ENCODE results near the gene LRRC4B. TPM values are rescaled to one million over a fixed set of nuclear protein-coding genes. Genes with fewer than 3 reads are reported as not detected.

Gene LRRC4B
- total RNA-seq, 2 donors from 2014 or later: 0.26 to 10.5 TPM

GRCh38 chr19:50505856-50506611 is 62.2 kb downstream of the LRRC4B start:
- intact Hi-C loops (cut with DNase I): no loop called here
- Histone ChIP-seq H3K36me3 (replicated peaks in 1 of 2; ENCODE audit: insufficient read depth in 1 of 2, low read depth in 2 of 2) (no peaks in the 10 kb centered on the region), H3K9me3 (no peaks in the 10 kb centered on the region), H3K4me1 (peaks cover 9% of the 10 kb centered on the region), H3K27me3 (no peaks in the 10 kb centered on the region), H3K4me3 (no peak overlapping the region), H3K27ac (no peak overlapping the region)
- TF ChIP-seq, protein P1, sequence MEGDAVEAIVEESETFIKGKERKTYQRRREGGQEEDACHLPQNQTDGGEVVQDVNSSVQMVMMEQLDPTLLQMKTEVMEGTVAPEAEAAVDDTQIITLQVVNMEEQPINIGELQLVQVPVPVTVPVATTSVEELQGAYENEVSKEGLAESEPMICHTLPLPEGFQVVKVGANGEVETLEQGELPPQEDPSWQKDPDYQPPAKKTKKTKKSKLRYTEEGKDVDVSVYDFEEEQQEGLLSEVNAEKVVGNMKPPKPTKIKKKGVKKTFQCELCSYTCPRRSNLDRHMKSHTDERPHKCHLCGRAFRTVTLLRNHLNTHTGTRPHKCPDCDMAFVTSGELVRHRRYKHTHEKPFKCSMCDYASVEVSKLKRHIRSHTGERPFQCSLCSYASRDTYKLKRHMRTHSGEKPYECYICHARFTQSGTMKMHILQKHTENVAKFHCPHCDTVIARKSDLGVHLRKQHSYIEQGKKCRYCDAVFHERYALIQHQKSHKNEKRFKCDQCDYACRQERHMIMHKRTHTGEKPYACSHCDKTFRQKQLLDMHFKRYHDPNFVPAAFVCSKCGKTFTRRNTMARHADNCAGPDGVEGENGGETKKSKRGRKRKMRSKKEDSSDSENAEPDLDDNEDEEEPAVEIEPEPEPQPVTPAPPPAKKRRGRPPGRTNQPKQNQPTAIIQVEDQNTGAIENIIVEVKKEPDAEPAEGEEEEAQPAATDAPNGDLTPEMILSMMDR (IDR thresholded peaks at IDR 0.05): no peak
- TF ChIP-seq POLR2A (IDR thresholded peaks at IDR 0.05): no peak
- DNase-seq: no peak
- WGBS, 2 donors: 76 to 95% methylated on average over 2 to 26 of the region's 30 CpGs
- no peak for ATAC-seq

- DNase-seq: no peak
- H3K9me3 ChIP-seq: no peaks in the 10 kb centered on the region
- no peaks in the 10 kb centered on the region for H3K27me3 ChIP-seq
- H3K36me3 ChIP-seq (replicated peaks in 1 of 2; ENCODE audit: insufficient read depth in 1 of 2, low read depth in 2 of 2): no peaks in the 10 kb centered on the region
- no peak overlapping the region for H3K4me3 ChIP-seq
- TF ChIP-seq, protein P1 (IDR thresholded peaks at IDR 0.05): no peak
- no peak for TF ChIP-seq POLR2A (IDR thresholded peaks at IDR 0.05)
- intact Hi-C loops (cut with DNase I): no loop called here
- ATAC-seq: no peak
- WGBS, 2 donors: 81 to 89% methylated on average over 16 to 25 of the region's 25 CpGs
- H3K4me1 ChIP-seq: peaks cover 3% of the 10 kb centered on the region
- no peak overlapping the region for H3K27ac ChIP-seq
Observed at GRCh38 chr19:50501568-50502475, 66.4 kb downstream of the LRRC4B start.

- ATAC-seq: no peak
- WGBS, 2 donors: 77 to 86% methylated on average over 10 to 12 of the region's 12 CpGs
- TF ChIP-seq, protein P1 (IDR thresholded peaks at IDR 0.05): no peak
- TF ChIP-seq POLR2A (IDR thresholded peaks at IDR 0.05): no peak
- Histone ChIP-seq H3K9me3 (no peaks in the 10 kb centered on the region), H3K4me3 (no peak overlapping the region), H3K36me3 (replicated peaks in 1 of 2; ENCODE audit: insufficient read depth in 1 of 2, low read depth in 2 of 2) (no peaks in the 10 kb centered on the region), H3K4me1 (peaks cover 9% of the 10 kb centered on the region), H3K27ac (no peak overlapping the region), H3K27me3 (no peaks in the 10 kb centered on the region)
- no peak for DNase-seq
- intact Hi-C loops (cut with DNase I): no loop called here
Observed at GRCh38 chr19:50501186-50501567, 67.1 kb downstream of the LRRC4B start.

DNA sequence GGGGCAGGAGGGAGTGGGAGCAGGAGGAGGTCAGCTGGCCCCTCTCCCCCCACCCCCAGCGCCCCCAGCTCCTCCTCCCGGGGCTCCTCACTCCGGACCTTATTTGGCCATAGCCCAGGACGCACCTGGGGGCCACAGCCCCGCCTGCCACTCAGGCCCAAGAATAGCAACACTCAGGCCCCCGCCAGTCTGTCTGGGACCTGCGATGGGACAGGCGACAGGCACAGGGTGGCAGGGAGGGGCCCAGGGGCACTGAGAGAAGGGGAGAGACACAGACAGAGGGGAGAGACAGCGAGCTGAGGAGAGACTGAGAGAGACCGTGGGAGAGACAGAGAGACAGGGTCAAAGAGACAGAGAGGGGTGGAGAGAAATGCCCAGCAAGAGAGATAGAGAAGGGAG is 67.5 kb downstream of the LRRC4B start:
- ATAC-seq: peak; percentile 3
- H3K27me3 ChIP-seq: no peaks in the 10 kb centered on the region

More for the DNA sequence above, 67.5 kb downstream of the LRRC4B start:
- no peak for TF ChIP-seq POLR2A (IDR thresholded peaks at IDR 0.05)
- TF ChIP-seq, protein P1 (IDR thresholded peaks at IDR 0.05): no peak
- intact Hi-C loops (cut with DNase I): no loop called here
- Histone ChIP-seq H3K4me1 (peaks cover 9% of the 10 kb centered on the region), H3K36me3 (replicated peaks in 1 of 2; ENCODE audit: insufficient read depth in 1 of 2, low read depth in 2 of 2) (no peaks in the 10 kb centered on the region), H3K4me3 (no peak overlapping the region), H3K9me3 (no peaks in the 10 kb centered on the region), H3K27ac (no peak overlapping the region)
- no peak for DNase-seq
- WGBS, 2 donors: 77 to 78% methylated on average over 4 to 7 of the region's 10 CpGs
